ENCODE data around the gene MORC2.

Gene MORC2

DNA sequence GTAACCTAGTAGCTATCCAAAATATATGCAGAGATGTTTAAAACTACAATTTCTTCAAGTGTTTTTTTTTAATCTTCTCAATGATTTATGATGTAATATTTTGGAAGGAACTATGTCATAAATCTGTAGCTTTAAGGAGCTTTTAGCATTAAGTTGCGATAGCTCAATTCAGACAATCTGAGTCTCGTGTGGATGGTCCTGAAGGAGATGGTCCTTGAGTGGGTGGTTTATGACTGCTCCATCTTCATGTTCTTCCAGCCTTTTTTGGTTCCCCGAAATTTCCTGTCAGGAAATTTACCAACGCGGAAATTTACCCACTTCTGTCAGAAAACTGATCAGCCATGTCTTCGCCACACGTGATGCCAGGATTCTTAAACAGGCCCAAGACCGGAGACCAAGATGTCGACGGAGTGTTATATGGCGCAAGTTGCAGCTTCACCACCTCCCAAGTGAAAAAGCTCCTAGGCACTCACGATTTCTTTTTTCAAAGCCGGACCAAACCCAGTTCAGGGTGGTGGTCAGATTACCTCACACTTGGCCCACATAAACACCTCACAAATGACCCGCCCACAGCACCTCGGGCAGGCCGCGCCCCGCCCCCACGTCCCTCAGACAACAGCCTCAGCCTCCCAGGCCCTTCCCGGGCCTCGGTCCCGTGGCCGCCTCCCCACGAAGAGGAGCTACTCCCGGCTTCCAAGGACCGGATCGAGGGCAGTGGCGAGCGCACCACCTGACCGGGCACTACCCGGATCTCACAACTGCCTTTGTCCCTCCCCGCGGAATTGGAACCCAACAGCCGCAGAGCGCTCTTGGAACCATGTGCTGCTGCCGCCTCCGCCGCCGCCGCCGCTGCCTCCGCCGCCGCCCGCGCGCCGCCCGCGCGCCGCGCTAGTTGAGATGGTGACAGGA is at the start of gene MORC2:
TSS of gene MORC2 (minus strand) at position 760 of the 909 bp plus-strand sequence. CDS start 885 bp downstream, outside the sequence.
- DNase-seq (ENCODE audit: low read depth in 3 of 3) = peak in 1 of 3 donors; percentile 3

DNA sequence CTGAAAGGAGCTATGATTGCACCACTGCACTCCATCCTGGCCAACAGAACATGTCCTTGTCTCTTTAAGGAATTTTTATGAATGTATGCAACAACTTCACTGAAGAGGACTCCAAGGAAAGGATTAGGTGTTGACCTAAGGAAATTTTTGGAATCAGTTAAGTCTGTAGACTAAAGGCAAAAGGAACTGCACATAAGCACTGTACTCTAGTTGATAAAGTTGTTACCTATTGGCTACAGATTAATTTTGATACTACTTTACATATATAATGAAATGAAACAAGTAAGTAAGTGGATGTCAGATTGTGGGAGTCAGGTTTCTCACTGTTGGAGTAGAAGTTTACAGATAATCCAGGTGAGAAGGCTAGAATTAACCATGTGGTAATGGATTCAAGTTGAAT is 37.0 kb upstream of the MORC2 start:
- DNase-seq (ENCODE audit: low read depth in 3 of 3) = no peak

DNA sequence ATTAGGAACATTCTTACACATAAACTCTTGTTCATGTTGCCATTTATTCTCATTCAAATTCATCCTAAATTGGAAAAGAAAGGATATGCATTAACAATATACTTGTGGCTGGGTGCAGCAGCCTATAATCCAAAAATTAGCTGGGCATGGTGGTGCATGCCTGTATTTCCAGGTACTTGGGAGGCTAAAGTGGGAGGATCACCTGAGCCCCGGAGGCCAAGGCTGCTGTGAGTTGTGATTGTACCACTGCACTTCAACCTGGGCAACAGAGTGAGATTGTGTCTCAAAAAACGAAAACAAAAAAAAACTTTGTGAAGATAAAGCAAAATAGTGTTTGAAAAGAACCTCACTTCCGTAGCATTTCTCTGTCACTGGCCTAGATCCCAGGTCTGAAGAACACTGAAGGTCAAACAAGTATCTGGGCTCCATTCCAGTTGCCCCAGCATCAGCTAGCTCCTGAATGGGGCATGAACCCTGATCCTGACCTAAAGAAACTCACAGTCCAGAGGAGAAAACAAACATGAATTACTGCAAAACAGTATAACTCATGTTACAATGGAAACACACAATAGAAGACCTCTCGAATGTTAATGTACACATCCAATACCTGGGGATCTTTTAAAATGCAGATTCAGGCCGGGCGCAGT is 32.7 kb upstream of the MORC2 start:
- DNase-seq (ENCODE audit: low read depth in 3 of 3) = no peak

DNA sequence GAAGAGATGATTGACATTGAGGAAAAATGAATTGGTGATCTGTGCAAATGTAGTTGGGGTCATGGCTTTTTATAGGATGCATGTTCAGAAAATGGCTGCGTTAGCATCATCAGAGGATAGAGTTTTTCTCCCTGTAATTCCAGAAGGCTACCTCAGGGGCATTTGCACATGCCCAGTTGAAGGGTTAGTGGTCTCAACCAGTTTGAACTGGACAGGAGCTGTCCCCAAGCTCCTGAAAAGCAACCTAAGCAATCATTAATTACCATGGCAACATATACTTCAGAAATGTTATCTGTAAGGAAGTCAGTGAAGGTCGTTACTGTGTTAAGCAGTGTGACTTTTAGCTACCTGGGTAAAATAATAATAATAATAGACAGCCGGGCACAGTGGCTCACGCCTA is 29.8 kb upstream of the MORC2 start:
- no peak for DNase-seq (ENCODE audit: low read depth in 3 of 3)

DNA sequence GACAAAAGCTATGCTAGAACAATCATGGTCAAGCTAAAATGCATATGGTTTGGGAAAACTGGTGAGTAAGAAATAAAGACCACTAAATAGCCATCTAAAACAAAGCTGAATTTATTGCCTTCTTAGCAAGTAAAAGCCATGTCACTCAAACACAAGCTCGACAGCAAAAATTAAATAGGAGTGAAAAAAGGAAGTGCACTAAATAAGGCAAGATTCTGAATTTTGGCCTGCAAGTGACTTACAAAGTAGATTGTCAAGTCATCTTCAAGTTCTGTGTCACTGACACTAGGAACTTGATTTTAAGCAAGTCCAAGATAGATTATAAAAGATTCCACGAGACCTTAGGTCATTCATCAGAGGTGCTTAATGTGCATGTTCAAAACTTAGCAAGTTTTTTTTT is 27.9 kb upstream of the MORC2 start:
- no peak for DNase-seq (ENCODE audit: low read depth in 3 of 3)

DNA sequence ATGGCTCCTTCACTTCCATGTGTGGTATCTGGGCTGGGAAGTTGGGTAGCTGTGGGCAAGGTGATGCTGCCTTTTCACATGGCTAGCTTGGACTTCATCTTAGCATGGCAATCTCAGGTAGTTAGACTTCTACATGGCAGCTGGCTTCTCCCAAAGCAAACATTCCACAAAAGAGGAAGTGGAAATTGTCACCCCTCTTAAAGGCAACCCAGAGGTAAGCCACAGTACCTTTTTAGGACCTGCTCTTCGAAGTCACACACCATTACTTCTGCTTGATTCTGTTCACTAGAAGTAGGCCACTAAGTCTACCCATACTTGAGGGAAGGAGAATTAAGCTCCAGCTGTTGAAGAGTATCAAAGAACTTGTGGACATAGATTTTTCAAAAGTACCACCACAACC is 26.4 kb upstream of the MORC2 start:
- no peak for DNase-seq (ENCODE audit: low read depth in 3 of 3)

DNA sequence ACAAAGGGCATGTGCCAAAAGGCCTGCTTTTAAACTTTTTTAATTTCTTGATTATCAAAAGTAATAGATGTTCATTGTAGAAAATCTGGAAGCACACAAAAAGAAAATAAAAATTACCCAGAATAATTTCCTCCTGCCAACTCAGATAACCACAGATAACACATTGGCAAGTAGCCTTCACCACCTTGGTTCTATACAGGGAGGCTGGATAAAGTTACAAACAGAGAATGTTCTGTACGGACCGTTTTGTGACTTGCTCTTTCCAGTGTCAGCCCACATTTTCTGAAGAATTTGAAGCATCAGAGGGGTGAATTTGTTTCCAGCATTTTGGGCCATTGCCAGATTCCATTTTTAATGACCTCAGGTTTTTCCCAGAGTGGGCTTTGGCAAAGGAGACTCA is 24.0 kb upstream of the MORC2 start:
- no peak for DNase-seq (ENCODE audit: low read depth in 3 of 3)

DNA sequence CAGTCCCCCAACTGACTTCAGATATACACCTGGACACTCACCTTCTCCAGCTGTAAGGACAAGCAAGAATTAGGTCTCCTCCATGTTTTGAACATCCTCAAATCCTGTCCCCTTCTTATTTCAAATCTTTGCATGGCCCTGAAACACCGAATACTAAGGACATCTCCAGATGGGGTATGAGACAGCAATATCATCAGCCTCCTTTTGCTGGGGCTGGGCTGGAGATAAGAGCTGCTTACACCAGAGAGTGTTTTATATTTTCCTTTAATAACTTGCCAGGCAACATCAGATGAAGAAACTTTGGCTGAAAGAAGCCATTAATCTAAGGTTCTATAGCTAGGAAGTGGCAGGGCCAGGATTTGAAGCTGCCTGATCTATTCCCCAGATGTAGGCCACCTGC is 22.1 kb upstream of the MORC2 start:
- DNase-seq (ENCODE audit: low read depth in 3 of 3) = no peak

DNA sequence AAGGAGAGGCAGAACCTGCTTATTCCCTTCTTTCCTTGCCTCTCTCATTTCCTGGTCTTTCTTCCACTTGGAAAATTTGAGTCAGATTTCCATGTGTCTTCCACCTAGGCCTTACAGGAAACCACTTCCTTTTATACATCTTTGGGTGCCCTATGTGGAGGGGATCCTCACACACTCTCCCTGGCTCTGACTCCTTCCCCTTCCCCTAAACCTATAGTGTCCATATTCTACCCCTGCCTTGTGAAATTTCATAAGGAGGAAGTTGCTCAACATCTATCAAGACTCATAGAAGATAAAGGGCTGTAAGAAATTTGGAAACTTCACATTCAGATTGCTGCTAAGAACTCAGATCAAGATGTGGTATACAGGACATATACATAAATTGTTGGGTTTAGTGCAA is 20.9 kb upstream of the MORC2 start:
- no peak for DNase-seq (ENCODE audit: low read depth in 3 of 3)

DNA sequence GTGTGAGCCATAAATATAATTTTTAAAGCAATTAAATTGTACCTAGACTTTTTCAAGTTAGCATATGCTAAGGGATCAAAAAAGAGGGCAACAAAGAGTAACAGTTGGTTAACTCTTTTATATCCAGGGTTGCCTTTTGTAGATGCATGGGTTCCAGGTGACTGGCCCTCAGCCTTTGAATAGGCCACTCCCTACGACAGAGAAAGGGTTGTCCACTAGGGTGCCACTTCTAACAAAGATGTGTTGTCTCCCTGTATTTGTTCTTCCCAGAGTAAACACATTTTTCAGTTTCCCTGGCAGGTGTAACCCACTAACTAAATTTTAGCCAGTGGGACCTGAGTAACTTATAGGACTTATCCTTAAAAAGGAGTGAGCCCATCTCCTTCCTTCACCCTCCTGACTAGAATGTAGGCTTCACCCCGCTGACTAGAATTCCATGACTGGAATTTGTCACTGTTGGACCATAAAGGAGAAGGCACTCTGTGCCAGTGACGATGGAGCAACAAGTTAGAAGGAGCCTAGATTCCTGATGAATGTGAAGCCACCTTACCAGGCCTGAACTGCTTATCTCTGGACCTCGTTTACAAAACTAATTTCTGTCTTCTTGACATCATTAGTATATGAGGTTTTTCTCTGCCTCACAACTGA is 17.1 kb upstream of the MORC2 start:
- no peak for DNase-seq (ENCODE audit: low read depth in 3 of 3)

DNA sequence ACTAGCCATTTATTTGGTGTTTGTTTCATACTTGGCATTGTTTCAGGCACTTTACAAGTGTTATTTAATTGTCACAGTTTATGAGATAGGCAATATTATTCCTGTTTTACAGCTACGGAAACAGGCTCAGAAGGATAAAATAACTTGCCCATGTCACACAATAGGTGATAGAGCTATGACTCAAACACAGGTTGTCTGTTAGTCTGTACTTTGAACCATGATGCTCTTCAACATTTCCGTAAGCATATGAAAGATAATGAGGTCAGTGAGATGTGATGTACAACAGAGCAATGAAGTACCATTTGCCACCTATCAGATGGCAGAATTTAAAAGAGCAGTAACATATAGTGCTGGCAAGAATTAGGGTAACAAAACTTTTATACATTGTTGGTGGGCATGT is 15.7 kb upstream of the MORC2 start:
- DNase-seq (ENCODE audit: low read depth in 3 of 3) = no peak

DNA sequence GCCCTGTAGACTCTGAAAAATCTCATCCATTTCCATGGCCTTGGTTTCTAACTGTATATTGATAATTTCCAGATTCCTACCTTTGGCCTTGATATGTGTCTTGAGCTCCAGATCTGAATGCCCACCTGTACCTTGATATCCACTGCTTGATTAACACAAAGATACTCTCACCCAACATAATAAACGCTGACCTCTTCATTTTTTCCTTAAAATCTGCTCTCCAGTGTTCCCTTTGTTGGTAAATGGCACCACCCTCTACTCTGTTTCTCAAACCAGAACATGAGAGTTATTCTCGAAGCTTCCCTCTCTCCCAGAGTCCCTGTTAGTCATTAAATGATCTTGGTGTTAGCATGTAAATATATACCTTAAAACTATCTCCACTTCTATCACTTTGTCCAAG is 13.9 kb upstream of the MORC2 start:
- DNase-seq (ENCODE audit: low read depth in 3 of 3) = no peak

DNA sequence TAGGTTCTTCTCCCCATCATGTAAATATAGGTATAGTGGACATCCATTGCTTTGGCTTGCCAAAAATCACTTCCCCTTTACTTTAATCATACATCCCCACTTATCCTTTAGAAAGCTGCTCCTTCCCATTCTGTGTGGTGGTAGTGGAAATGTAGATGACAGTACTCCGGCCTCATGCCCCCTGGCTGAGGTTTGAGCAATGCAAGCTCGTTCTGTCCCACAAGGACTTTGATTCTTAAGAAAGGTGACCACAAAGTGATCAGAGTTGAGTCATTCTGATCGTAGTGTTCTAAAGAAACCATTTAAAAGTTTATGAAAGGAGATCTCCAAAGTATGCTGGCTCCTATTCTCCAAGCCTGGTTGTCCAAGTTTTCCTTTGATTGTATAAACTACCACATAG is 11.4 kb upstream of the MORC2 start:
- no peak for DNase-seq (ENCODE audit: low read depth in 3 of 3)

DNA sequence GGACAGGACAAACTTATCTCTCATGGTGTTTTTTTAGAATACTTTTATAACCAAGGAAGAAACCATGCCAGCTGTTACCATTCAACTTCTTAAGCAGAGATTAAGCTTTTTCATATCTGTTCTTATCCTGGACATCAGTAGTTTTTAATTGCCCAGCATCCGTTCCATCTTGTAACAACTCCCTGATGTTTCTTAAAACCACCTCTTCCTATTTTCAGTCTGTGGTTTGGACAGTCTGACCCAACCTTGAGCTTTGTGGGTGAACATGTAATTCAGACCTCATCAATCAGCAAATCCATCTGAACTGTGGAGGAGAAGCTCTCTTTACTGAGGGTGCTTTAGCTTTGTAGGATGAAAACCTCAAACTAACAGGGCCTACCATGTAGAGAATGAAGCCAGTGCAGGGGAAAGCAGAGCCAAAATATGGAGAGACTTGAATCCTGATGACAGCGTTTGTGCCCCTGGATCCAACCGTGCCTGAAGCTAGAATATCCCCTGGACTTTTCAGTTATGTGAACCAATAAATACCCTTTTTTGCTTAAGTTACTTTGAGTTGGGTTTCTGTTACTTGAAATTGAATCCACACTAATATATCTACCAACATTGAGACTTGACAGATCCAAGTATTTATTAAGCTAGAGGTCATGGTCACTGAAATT is 9.9 kb upstream of the MORC2 start:
- no peak for DNase-seq (ENCODE audit: low read depth in 3 of 3)

DNA sequence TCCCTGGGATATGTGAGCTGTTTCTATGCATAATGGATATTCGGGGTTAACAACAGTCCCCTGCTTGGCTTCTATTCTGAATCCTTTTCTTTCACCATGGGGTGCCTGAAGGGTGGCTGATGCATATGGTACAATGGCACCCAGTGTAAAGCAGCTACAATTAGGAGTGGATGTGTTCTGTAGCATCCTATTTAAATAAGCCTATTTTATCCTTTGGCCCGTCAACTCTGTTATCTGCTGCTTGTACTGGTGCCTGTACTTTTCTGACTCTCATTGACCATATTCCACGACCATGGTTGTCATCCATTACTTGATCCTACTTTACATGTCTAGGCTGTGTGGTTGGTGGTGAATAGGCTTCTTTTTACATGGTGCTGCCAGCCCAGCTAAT is 1.8 kb upstream of the MORC2 start:
- DNase-seq (ENCODE audit: low read depth in 3 of 3) = no peak

DNA sequence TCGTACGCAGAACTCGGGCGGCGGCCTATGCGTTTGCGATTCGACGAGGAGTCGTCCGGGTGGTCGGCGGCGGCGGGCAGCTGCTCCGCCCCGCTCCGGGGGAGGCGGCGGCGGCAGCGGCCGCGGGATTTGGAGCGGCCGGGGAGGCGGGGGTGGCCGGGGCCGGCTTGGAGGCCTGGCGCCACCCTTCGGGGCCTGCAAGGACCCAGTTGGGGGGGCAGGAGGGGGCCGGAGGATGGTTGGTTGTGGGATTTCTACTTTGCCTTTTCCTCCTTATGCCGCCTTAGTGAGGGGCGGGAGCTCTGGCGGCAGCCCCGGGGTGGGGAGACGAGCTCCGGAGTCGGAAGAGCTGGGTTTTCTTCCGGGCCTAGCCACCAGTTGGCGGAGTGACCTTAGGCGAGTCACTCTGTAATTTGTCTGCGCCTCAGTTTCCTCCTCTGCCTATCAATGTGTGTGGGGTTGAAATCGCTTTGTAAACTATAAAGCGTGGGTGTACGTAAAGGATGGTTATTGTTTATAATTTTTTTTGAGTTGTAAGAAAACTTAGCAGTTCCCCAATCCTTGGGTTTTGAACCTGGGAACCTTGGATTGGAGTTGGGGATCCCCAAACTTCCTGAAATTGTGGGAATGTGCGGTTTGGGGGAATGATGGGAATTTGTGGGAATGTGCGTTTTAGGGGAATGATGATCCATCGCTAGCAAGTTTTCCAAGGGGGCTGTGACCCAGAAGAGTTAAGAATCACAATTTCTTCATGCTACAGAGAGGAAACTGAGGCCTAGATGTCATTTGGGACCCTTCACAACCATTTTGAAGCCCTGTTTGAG is 1.2 kb upstream of the MORC2 start:
- DNase-seq (ENCODE audit: low read depth in 3 of 3) = peak; percentile 2 to 14 (median 5)

DNA sequence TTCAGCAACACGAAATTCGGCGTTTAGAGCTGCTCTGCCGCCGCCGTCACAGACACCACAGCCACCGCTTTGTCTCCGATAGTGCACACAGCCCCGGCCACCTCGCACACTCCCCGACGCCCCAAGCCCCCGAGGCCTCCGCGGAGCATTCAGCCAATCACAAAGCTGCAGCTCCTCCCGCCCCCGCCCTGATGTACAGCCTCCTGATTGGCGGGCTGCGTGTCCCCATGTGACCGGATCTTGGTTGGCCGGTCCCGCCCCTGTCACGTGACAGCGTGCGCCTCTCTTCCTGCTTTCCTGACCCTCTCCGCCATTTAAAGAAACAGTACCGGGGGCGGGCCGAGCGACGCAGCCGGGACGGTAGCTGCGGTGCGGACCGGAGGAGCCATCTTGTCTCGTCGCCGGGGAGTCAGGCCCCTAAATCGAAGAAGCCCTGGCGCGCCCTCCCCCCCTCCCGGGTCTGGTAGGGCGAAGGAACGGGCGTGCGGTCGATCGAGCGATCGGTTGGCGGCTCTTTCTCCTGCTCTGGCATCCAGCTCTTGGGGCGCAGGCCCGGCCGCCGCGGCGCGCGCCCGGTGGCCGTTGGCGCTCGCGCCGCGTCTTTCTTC is 454 bp upstream of the MORC2 start, which contains the start of gene TUG1:
TSS of gene TUG1 (plus strand) at position 342 of the 608 bp plus-strand sequence.
- peak; percentile 96 to 97 (median 96) for DNase-seq (ENCODE audit: low read depth in 3 of 3)

DNA sequence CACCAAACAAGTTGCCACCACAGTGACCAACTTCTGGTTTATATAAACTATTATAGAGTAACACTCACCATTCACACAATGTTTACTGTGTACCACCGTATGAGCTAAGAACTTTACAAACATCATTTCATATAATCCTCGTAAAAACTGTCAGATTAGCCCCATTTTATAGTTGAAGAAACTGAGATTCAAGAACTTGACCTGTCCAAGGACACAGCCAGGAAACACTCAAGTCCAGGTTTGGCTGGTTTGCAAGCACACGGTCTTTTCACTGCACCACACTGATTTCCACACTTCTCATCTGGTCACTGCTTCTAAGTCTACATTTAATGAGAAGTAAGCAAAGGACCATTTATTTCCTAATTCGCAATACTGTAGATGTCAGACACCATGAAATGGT is 3.7 kb downstream of the MORC2 start:
- DNase-seq (ENCODE audit: low read depth in 3 of 3) = no peak

DNA sequence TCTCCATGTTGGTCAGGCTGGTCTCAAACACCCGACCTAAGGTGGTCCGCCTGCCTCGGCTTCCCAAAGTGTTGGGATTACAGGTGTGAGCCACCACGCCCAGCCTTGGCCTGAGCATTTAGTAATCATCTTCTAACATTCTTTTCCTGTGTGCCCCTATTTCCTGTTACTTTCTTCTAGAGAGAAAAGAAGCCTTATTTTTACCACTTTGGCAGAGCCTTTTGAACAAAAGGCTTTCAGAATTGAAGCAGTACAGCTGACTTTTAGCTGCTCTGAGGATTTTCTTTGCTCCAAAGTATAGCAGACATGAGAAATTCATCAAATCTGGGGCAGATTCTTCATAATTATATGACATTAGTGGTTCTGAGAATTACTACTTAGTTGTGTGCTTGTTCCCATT is 13.4 kb downstream of the MORC2 start:
- no peak for DNase-seq (ENCODE audit: low read depth in 3 of 3)

DNA sequence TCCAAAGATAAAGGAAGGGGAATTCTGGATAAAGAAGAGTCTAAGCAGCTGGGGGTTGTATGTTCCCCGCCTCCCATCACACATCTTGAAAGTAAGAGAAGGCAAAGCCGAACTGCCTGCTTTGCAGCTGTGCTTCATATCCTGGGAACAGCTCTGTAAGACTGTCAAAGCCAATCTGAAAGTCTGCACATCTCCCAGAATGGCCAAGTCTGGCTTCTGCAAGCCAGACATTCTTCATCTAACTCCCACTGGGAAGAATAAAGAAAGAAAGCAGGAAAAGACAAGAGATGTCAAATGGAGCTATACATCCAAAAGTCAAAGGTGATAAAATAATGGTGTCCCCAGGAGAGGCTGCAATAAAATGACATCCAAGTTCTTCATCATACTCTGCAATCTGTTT is 15.4 kb downstream of the MORC2 start:
- DNase-seq (ENCODE audit: low read depth in 3 of 3) = no peak

Data from stimulated activated CD4-positive, alpha-beta T cell treated with anti-CD3 and anti-CD28 coated beads, TNF-alpha, amount 100 ng/mL, for 48 hours (primary cell).